PC-3 (cell line): Measurements from ENCODE around the gene OSBPL1A. TPM values are rescaled to one million over a fixed set of nuclear protein-coding genes. Genes with fewer than 3 reads are reported as not detected.
A peak's percentile ranks its signal among the peaks of the same experiment; 100 is the strongest.

Experiments used
- ATAC-seq: fragments of 200-7000 bp; cut with Tn5 transposase; 2 replicates; pipeline ENCODE4 v1.9.1; 2020; ENCODE audit warnings: mild to moderate bottlenecking, moderate library complexity
- BruUV-seq: library from RNA; stranded (reverse); fragments of 400-500 nt; replicated peaks from 2 replicates; lab custom pipeline; 2021; lab: Mats Ljungman, UMichigan
- CTCF ChIA-PET: fragments of 300-600 bp; sonication (Branson Sonifier 250); formaldehyde crosslinking; loops from one replicate; lab custom pipeline; 2022; ENCODE audit warnings: antibody characterized with exemption; lab: Charles Lee
- POLR2A ChIA-PET: fragments of 300-600 bp; sonication (Branson Sonifier 250); formaldehyde crosslinking; loops from one replicate; lab custom pipeline; 2022; ENCODE audit warnings: antibody characterized with exemption; ENCODE audit not compliant: unreplicated experiment; lab: Charles Lee
- DNase-seq: peaks from one replicate; pipeline ENCODE4 v3.0.0-alpha.2; 2015
- H2AFZ ChIP-seq: fragments of 300-600 bp; sonication (generic); 2 replicates; pipeline ENCODE4 v1.6.0; 2016; ENCODE audit warnings: antibody characterized with exemption, low read length
- H3F3A ChIP-seq: fragments of 300-600 bp; sonication (generic); one replicate; pipeline ENCODE4 v1.6.0; 2017; ENCODE audit warnings: antibody characterized with exemption, low read length, control low read depth, mild to moderate bottlenecking; ENCODE audit not compliant: unreplicated experiment
- H3K27ac ChIP-seq: fragments of 300-600 bp; sonication (generic); 2 replicates; pipeline ENCODE4 v1.5.1; 2016; ENCODE audit warnings: mild to moderate bottlenecking, low read length
- H3K27me3 ChIP-seq: fragments of 300-600 bp; sonication (generic); 2 replicates; pipeline ENCODE4 v1.6.1; 2016; ENCODE audit warnings: low read length, mixed read lengths
- H3K36me3 ChIP-seq: fragments of 300-600 bp; sonication (generic); 2 replicates; pipeline ENCODE4 v1.6.1; 2016; ENCODE audit warnings: low read depth, mixed run types, low read length, mixed read lengths
- H3K4me1 ChIP-seq: fragments of 300-600 bp; sonication (generic); 2 replicates; pipeline ENCODE4 v1.5.1; 2016; ENCODE audit warnings: low read length; ENCODE audit not compliant: insufficient read depth
- H3K4me2 ChIP-seq: fragments of 300-600 bp; sonication (generic); 2 replicates; pipeline ENCODE4 v1.6.0; 2016; ENCODE audit warnings: low read length
- H3K4me3 ChIP-seq: fragments of 300-600 bp; sonication (generic); 2 replicates; pipeline ENCODE4 v1.5.1; 2016; ENCODE audit warnings: mild to moderate bottlenecking, low read length, mixed read lengths
- H3K79me2 ChIP-seq: fragments of 300-600 bp; sonication (generic); 2 replicates; pipeline ENCODE4 v1.6.1; 2017; ENCODE audit warnings: low read length, mixed read lengths
- H3K9ac ChIP-seq: fragments of 300-600 bp; sonication (generic); 2 replicates; pipeline ENCODE4 v1.6.0; 2016; ENCODE audit warnings: mild to moderate bottlenecking, low read length
- H3K9me2 ChIP-seq: fragments of 300-600 bp; sonication (generic); replicated peaks from 2 replicates; pipeline ENCODE4 v1.6.1; 2016; ENCODE audit warnings: mixed run types, low read length, mixed read lengths
- H3K9me3 ChIP-seq: fragments of 300-600 bp; sonication (generic); 2 replicates; pipeline ENCODE4 v1.6.1; 2016; ENCODE audit warnings: low read length, mixed read lengths
- H4K20me1 ChIP-seq: fragments of 300-600 bp; sonication (generic); 2 replicates; pipeline ENCODE4 v1.6.1; 2016; ENCODE audit warnings: low read length, mixed read lengths
- EZH2 ChIP-seq: fragments of 300-600 bp; sonication (generic); IDR thresholded peaks from one replicate; pipeline ENCODE4 v1.6.1; 2017; ENCODE audit warnings: antibody characterized with exemption, mild to moderate bottlenecking, low read length; ENCODE audit not compliant: unreplicated experiment
- EZH2phosphoT487 ChIP-seq: fragments of 300-600 bp; sonication (generic); IDR thresholded peaks from 2 replicates; pipeline ENCODE4 v1.6.1; 2018; ENCODE audit warnings: mild to moderate bottlenecking, antibody characterized with exemption, low read length, borderline replicate concordance
- intact Hi-C: fragments of 100-400 bp; cut with micrococcal nuclease; formaldehyde crosslinking; loops from 2 replicates; pipeline ENCODE4 v1.9.0; 2023
- total RNA-seq: library from RNA; depleted of rRNA; stranded (reverse); fragments of >200 nt; gene quantifications from 2 replicates; pipeline ENCODE4 v1.2.3, GENCODE V29; 2014
- TF ChIP-seq, protein P1 (sequence below): fragments of 300-600 bp; sonication (generic); conservative IDR thresholded peaks from 2 replicates; pipeline ENCODE4 v1.5.1; 2017; ENCODE audit warnings: antibody characterized with exemption, low read depth, mild to moderate bottlenecking, low read length

Gene OSBPL1A
- total RNA-seq, 1 experiment from 2014 or later = 39.7 TPM

DNA sequence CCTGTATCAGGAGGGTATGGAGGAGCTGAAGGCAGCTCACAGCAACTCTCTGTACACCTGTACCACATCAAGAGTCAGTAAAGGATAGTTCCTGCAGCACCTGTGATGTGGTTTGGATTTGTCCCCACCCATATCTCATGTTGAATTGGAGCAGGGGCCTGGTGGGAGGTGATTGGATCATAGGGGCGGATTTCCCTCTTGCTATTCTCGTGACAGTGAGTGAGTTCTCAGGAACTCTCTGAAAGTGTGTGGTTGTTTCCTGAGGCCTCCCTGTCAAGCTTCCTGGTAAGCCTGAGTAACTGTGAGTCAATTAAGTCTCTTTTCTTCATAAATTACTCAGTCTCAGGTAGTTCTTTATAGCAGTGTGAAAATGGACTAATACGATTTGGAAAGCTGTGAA lies 28.9 kb downstream of the OSBPL1A start:
- no peak overlapping the region for H2AFZ ChIP-seq
- H3K4me3 ChIP-seq = no peak overlapping the region
- H3K9ac ChIP-seq = no peak overlapping the region
- no peaks in the 10 kb centered on the region for H3K36me3 ChIP-seq
- intact Hi-C loops = no loop called here
- ATAC-seq = peak; percentile 68
- ChIA-PET CTCF (interaction anchor here (0.8 to 1.2 kb wide), 2 partner anchors 9 to 60 kb away, joined by 3 to 4 read pairs; no protein-coding TSS in a partner anchor), POLR2A (interaction anchor here (0.6 kb wide), 1 partner anchor 924 kb away, joined by 3 read pairs; no protein-coding TSS in a partner anchor)
- TF ChIP-seq EZH2phosphoT487 (no peak), EZH2 (no peak)
- TF ChIP-seq, protein P1, sequence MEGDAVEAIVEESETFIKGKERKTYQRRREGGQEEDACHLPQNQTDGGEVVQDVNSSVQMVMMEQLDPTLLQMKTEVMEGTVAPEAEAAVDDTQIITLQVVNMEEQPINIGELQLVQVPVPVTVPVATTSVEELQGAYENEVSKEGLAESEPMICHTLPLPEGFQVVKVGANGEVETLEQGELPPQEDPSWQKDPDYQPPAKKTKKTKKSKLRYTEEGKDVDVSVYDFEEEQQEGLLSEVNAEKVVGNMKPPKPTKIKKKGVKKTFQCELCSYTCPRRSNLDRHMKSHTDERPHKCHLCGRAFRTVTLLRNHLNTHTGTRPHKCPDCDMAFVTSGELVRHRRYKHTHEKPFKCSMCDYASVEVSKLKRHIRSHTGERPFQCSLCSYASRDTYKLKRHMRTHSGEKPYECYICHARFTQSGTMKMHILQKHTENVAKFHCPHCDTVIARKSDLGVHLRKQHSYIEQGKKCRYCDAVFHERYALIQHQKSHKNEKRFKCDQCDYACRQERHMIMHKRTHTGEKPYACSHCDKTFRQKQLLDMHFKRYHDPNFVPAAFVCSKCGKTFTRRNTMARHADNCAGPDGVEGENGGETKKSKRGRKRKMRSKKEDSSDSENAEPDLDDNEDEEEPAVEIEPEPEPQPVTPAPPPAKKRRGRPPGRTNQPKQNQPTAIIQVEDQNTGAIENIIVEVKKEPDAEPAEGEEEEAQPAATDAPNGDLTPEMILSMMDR = no peak
- no peaks in the 10 kb centered on the region for H3K9me2 ChIP-seq
- H4K20me1 ChIP-seq = no peaks in the 10 kb centered on the region; the same call in 1 of the 2 replicates
- no peak overlapping the region for H3K4me2 ChIP-seq
- H3K27ac ChIP-seq = no peak overlapping the region
- no peaks in the 10 kb centered on the region for H3F3A ChIP-seq
- DNase-seq = peak; percentile 28
- no peaks in the 10 kb centered on the region for H3K9me3 ChIP-seq
- no peaks in the 10 kb centered on the region for H3K27me3 ChIP-seq
- no TSS peak for BruUV-seq
- H3K79me2 ChIP-seq = no peaks in the 10 kb centered on the region
- peaks cover 10% of the 10 kb centered on the region for H3K4me1 ChIP-seq

DNA sequence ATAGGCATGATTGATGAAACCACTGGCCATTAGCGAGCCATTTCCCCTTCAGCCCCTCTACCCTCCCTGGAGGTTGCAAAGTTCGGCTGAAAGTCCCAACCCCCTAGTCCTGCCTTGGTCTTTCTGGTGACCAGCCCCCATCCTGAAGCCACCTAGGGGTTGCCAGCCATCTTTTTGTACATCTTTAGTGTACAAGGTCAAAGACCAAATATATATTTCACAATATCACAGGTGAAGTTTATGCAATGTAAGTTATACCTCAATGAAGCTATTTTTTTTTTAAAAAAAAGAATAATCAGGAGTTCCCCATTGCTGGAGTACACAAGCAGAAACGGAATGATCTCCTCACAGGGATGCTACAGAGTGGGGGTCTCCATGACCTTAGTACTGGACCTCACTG lies 31.3 kb downstream of the OSBPL1A start:
- Histone ChIP-seq H3K36me3 (no peaks in the 10 kb centered on the region), H3K27me3 (no peaks in the 10 kb centered on the region), H3F3A (no peaks in the 10 kb centered on the region), H3K4me1 (peaks cover 13% of the 10 kb centered on the region), H3K9me3 (no peaks in the 10 kb centered on the region), H3K4me2 (no peak overlapping the region), H3K79me2 (no peaks in the 10 kb centered on the region), H2AFZ (no peak overlapping the region), H3K4me3 (no peak overlapping the region), H3K9ac (no peak overlapping the region), H3K9me2 (no peaks in the 10 kb centered on the region), H4K20me1 (no peaks in the 10 kb centered on the region), H3K27ac (no peak overlapping the region)
- ATAC-seq = no peak
- TF ChIP-seq EZH2 = no peak
- ChIA-PET CTCF (no interaction called here), POLR2A (no interaction called here)
- no peak for DNase-seq
- no TSS peak for BruUV-seq
- intact Hi-C loops = no loop called here

DNA sequence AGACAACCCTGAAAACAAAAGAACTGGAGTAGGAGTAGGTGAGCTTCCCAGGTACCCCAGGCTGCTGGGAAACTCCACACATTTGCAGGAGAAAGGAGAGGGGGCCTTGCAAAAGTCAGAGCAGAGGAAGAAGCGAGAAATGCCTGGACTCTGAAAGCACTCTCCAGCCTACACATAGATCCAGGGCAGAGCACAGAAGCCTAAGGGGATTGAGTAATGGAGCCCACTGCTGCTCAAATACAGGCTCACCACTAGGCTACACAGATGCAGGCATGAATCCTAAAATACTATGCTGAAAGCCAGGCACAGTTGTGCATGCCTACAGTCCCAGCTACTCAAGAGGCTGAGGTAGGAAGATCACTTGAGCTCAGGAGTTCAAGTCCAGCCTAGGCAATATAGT lies 33.4 kb downstream of the OSBPL1A start:
- no peaks in the 10 kb centered on the region for H3K27me3 ChIP-seq
- no peak overlapping the region for H3K4me3 ChIP-seq
- no peaks in the 10 kb centered on the region for H3K36me3 ChIP-seq
- DNase-seq = no peak
- no peak for ATAC-seq
- TF ChIP-seq EZH2phosphoT487 (no peak), EZH2 (no peak)
- TF ChIP-seq, protein P1 = no peak
- peaks cover 13% of the 10 kb centered on the region for H3K4me1 ChIP-seq
- H3F3A ChIP-seq = no peaks in the 10 kb centered on the region
- BruUV-seq = no TSS peak
- no peak overlapping the region for H3K4me2 ChIP-seq
- no peaks in the 10 kb centered on the region for H3K9me3 ChIP-seq
- H3K79me2 ChIP-seq = no peaks in the 10 kb centered on the region
- H3K9me2 ChIP-seq = no peaks in the 10 kb centered on the region
- H3K9ac ChIP-seq = no peak overlapping the region
- POLR2A ChIA-PET = interaction anchor here (0.6 kb wide), 1 partner anchor 129 kb away, joined by 5 read pairs; no protein-coding TSS in a partner anchor
- no peak overlapping the region for H3K27ac ChIP-seq
- H2AFZ ChIP-seq = no peak overlapping the region
- CTCF ChIA-PET = no interaction called here
- intact Hi-C loops = loop anchor here (5.0 kb wide), 1 partner anchor 63 kb away; the partner anchor contains the start of gene IMPACT
- H4K20me1 ChIP-seq = no peaks in the 10 kb centered on the region
